HEK293 (cell line): ENCODE data around the gene DAP.

ENCODE experiments used
- CTCF ChIP-seq: fragments of 450-650 bp; formaldehyde crosslinking; IDR thresholded peaks from 2 replicates; pipeline ENCODE4 v1.5.1; 2016; ENCODE audit warnings: missing biosample characterization, missing genetic modification characterization
- ZNF18 ChIP-seq: fragments of 450-650 bp; formaldehyde crosslinking; IDR thresholded peaks from 2 replicates; pipeline ENCODE4 v1.5.1; 2016; ENCODE audit warnings: missing biosample characterization, missing genetic modification characterization

GRCh38 chr5:10772901-10773585, 12.0 kb upstream of the DAP start:
- no peak for TF ChIP-seq CTCF
- no peak for TF ChIP-seq ZNF18 (tag by site-specific recombination)
